ENCODE results near the gene NR2F2.
"Not testable (repeated sequence)": the region's sequence is repeated elsewhere in the genome, so short reads cannot be mapped to it uniquely, and the experiment has no call there.

NR2F2 gene

DNA sequence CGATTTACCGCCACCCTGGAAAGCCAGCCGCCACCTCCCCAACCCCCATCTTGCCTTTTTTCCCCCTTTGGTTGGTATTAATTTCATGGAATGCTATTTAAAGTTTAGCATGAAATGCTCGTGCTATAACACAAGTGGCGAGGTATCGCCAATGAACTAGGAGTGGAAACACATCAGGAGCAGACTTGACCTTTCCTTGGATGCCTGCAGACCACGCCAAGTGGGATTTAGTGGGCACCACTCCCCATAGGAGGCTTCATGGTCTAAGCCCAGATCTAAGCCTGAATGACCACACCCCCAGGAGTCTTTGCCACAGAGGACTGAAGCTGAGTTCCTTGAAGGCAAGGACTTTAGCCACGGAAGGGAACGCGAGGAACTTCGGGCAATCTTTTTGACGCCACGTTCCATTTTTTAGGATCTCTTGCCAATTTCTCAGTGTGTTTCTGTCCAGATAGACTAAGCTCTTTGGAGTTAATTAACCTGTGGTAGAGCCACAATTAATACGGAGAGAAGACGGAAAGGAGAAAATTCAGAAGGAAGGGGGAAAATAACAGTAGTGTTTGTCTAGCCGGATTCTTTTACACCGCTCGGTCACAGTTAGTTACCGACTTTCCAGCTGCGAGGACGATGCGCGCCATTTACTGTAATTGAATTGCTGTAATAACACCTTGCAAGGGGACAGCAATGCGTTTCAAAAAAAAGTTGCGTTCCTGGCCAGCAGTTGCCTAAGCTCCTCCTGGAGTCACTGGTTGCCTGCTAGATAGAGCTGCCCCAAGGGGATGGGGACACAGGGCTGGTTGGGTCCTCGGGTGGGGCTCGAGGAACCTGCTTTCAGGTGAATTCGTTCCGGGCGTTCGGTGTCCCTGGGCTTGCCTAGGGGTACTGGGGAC lies 37.1 kb downstream of the NR2F2 start:
- no peak for DNase-seq (ENCODE audit: low spot score)

DNA sequence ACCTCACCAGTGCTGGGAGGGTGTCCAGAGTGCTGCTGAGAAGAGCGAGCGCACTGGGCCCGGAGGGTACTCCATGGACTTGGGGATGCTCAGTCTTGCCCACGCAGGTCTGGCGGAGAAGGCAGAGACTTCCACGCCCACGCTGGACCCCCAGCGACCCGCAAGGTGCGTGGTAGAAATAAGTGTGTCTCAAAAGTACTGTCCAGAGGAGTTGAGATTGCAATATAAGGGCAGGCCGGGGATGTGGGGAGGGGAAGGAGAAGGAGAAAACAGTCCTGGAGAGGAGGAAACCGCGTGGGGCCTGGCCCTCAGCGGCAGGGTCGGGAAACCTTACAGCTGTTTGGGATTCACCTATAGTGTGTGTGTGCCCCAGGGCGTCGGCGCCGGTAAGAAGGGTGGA lies 38.9 kb downstream of the NR2F2 start:
- DNase-seq (ENCODE audit: low spot score): no peak

DNA sequence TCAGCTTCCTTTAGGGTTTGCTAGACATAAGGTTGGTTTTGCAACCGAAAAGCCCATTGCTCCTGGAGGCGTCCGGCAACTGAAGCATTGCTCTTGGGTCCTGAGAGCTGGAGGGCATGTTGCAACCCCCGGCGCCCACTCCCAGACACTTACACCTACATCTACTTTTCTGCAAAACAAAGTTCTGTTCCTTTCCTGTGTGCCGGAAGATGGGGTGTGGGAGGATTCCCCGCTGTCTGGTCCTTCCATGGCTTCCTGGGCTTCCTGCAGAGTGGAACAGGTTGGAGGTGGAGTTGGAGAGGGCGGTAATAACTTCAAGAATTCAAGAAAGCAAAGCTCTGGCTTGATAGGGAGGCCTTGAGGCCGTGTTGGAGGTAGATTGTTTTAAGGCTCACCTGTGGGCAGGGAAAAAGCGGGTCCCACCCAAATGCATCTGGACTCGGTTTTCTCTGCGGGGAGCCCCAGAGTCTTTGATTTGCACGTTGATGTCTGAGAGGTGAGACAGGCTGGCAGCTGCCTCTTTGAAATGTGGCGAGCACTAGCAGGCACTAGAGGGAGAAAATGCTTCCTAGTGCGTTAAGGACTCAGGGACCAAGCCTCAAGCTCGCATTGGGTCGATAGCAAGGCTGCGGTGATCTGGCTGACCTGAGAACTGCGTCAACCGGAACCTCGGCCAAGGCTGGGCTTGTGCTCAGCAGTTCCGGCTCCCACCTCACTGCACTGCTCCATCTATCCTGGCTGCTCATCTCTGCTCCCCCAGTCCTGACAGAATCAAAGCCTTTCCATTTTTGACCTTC lies 39.5 kb downstream of the NR2F2 start:
- no peak for DNase-seq (ENCODE audit: low spot score)

DNA sequence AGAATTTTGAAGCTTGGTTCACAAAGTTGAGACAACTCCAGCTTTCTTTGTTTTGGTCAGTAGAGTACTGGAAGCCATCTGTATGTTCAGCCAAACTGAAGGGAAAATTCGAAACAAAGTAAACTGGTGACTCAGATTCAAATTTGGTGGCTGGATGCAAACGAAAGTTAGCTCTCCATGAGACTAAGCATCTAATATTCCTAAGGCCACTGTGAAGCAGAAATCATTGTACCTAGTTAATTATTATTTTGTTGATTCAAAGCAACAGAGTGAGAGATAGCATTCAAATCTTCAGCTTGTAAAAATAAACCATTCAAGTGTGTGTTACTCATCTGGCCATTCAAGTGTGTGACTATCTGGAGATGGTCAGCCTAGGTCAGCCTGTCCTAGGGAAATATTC lies 42.1 kb downstream of the NR2F2 start:
- no peak for DNase-seq (ENCODE audit: low spot score)

DNA sequence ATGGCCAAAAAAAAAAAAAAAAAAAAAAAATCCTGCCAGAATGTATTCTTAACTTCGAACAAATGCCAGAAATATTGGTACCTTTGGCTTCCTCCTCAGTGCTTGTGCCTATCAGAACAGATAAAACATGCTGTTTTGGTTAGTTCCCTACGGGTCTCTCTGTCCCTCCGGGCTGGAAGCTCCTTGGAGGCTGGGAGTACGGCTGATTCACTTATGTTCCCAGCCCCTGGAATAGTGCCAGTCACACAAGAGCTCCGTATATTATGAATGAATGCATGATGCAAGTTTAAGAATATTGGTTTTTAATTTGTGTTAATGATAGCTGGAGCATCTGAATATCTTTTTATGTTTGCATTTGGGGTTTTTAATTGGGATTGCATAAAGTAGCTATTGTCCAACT lies 44.0 kb downstream of the NR2F2 start:
- DNase-seq (ENCODE audit: low spot score): no peak

DNA sequence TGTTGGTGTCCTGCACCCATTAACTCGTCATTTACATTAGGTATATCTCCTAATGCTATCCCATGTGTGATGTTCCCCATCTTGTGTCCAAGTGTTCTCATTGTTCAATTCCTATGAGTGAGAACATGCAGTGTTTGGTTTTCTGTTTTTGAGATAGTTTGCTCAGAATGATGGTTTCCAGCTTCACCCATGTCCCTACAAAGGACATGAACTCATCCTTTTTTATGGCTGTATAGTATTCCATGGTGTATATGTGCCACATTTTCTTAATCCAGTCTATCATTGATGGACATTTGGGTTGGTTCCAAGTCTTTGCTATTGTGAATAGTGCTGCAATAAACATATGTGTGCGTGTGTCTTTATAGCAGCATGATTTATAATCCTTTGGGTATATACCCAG lies 49.1 kb downstream of the NR2F2 start:
- not testable (repeated sequence) for DNase-seq (ENCODE audit: low spot score)

DNA sequence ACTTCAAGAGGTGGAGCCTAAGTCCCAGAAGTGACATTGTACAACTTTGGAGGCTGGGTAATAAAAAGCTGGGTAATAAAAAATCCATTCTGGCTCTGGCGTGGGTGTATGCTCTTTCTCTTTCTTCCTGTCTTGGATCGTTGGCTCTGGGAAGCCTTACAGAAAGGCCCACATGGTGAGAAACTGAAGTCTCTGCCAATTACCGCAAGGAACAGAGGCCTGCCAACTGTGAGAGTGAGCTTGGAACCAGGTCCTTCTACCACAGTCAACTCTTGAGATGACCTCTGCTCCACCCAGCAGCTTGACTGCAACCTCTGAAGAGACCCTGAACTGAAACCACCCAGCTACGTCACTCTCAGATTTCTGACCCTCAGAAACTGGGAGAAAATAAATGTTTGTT lies 51.0 kb downstream of the NR2F2 start:
- DNase-seq (ENCODE audit: low spot score): no peak

DNA sequence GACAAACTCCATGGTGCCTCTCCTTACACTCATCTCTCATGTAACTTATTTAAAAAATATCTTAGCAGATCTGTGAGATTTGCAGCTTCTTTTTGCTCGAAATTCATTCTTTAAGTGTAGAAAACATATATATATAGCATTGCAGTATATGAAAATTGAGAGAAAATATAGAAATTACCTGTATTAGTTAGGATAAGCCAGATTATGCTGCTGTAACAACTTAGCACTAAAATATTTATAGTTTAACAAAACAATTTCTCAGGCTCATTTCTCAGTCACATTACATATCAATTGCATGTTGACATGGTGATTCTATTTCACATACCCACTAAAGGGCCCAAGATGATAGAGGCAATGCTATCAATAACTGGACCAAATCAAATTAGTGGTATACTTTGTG lies 54.7 kb downstream of the NR2F2 start:
- DNase-seq (ENCODE audit: low spot score): no peak

DNA sequence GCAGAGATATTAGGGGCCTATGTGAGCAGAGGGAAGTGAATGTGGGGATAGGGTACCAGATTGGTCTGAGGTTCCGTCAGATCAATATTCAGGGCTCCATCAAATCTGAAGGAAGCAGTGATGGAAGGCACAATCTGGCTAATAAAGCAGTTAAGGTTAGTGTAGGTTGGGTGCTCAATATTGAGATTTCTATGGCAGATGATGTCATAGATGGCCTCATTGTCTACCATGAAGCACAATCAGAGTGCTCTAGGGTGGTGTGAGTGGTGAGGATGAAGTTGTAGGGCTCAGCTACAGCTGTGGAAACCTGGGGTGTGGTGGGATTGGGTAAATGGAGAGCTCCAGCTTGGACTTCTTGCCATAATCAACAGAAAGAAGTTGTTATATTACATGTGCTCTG lies 58.2 kb downstream of the NR2F2 start:
- DNase-seq (ENCODE audit: low spot score): no peak
